PC-9 (cell line): Measurements from ENCODE around the gene CDK13. TPM values are rescaled to one million over a fixed set of nuclear protein-coding genes. Genes with fewer than 3 reads are reported as not detected.
"Not testable (repeated sequence)": the region's sequence is repeated elsewhere in the genome, so short reads cannot be mapped to it uniquely, and the experiment has no call there.

Experiments
- BruUV-seq: library from RNA; stranded (reverse); fragments of 400-500 nt; replicated peaks from 2 replicates; lab custom pipeline; 2021; lab: Mats Ljungman, UMichigan
- CTCF ChIA-PET: fragments of 300-600 bp; sonication (Branson Sonifier 250); formaldehyde crosslinking; loops from one replicate; lab custom pipeline; 2022; ENCODE audit warnings: antibody characterized with exemption; lab: Charles Lee
- POLR2A ChIA-PET: fragments of 300-600 bp; sonication (Branson Sonifier 250); formaldehyde crosslinking; loops from one replicate; lab custom pipeline; 2022; ENCODE audit warnings: antibody characterized with exemption; ENCODE audit not compliant: unreplicated experiment; lab: Charles Lee
- DNase-seq, 2 experiments: peaks; one replicate each; pipeline versions ENCODE4 v3.0.0 to v3.0.0-alpha.2; 2015 to 2022; ENCODE audit warnings: mixed read lengths in 1 of 2
- H2AFZ ChIP-seq: fragments of 200-600 bp; sonication (generic); 2 replicates; pipeline ENCODE4 v1.8.1; 2017; ENCODE audit warnings: antibody characterized with exemption
- H3F3A ChIP-seq: fragments of 200-600 bp; sonication (generic); 2 replicates; pipeline ENCODE4 v1.8.1; 2017; ENCODE audit warnings: antibody characterized with exemption, mild to moderate bottlenecking, low read depth; ENCODE audit not compliant: insufficient read depth
- H3K27ac ChIP-seq: fragments of 200-600 bp; sonication (generic); 2 replicates; pipeline ENCODE4 v1.6.1; 2016; ENCODE audit warnings: mixed run types
- H3K27me3 ChIP-seq: fragments of 200-600 bp; sonication (generic); 2 replicates; pipeline ENCODE4 v1.6.1; 2016; ENCODE audit warnings: low read depth, mixed run types; ENCODE audit not compliant: insufficient read depth
- H3K36me3 ChIP-seq: fragments of 200-600 bp; sonication (generic); 2 replicates; pipeline ENCODE4 v1.6.1; 2016; ENCODE audit warnings: low read depth, mixed run types
- H3K4me1 ChIP-seq: fragments of 200-600 bp; sonication (generic); replicated peaks from 2 replicates; pipeline ENCODE4 v1.6.1; 2016; ENCODE audit warnings: mixed run types; ENCODE audit not compliant: insufficient read depth
- H3K4me2 ChIP-seq: fragments of 200-600 bp; sonication (generic); 2 replicates; pipeline ENCODE4 v1.6.1; 2017; ENCODE audit warnings: mixed run types
- H3K4me3 ChIP-seq: fragments of 200-600 bp; sonication (generic); 2 replicates; pipeline ENCODE4 v1.6.1; 2016; ENCODE audit warnings: mixed run types
- H3K79me2 ChIP-seq: fragments of 200-600 bp; sonication (generic); 2 replicates; pipeline ENCODE4 v1.6.1; 2017; ENCODE audit warnings: low read depth, mixed run types
- H3K9me2 ChIP-seq: fragments of 200-600 bp; sonication (generic); 2 replicates; pipeline ENCODE4 v1.8.1; 2017; ENCODE audit warnings: mild to moderate bottlenecking; ENCODE audit not compliant: insufficient read depth
- H3K9me3 ChIP-seq: fragments of 200-600 bp; sonication (generic); 2 replicates; pipeline ENCODE4 v1.8.1; 2016; ENCODE audit warnings: low read depth; ENCODE audit not compliant: insufficient read depth
- H4K20me1 ChIP-seq: fragments of 200-600 bp; sonication (generic); 2 replicates; pipeline ENCODE4 v1.8.1; 2017; ENCODE audit not compliant: insufficient read depth
- CTCF ChIP-seq: fragments of 200-600 bp; sonication (generic); conservative IDR thresholded peaks from 2 replicates; pipeline ENCODE4 v1.6.1; 2017; ENCODE audit warnings: mixed run types, antibody characterized with exemption, mild to moderate bottlenecking, moderate library complexity
- EZH2 ChIP-seq: fragments of 200-600 bp; sonication (generic); IDR thresholded peaks from 2 replicates; pipeline ENCODE4 v1.8.0; 2017; ENCODE audit warnings: antibody characterized with exemption, low read depth
- intact Hi-C: fragments of 100-400 bp; cut with micrococcal nuclease; formaldehyde crosslinking; loops from one replicate; pipeline ENCODE4 v1.10.0; 2022; ENCODE audit not compliant: unreplicated experiment
- total RNA-seq: library from RNA; stranded (reverse); gene quantifications from 2 replicates; pipeline ENCODE4 v1.2.3, GENCODE V29; 2021

Gene CDK13
- total RNA-seq, 1 experiment from 2014 or later: 80.9 TPM

DNA sequence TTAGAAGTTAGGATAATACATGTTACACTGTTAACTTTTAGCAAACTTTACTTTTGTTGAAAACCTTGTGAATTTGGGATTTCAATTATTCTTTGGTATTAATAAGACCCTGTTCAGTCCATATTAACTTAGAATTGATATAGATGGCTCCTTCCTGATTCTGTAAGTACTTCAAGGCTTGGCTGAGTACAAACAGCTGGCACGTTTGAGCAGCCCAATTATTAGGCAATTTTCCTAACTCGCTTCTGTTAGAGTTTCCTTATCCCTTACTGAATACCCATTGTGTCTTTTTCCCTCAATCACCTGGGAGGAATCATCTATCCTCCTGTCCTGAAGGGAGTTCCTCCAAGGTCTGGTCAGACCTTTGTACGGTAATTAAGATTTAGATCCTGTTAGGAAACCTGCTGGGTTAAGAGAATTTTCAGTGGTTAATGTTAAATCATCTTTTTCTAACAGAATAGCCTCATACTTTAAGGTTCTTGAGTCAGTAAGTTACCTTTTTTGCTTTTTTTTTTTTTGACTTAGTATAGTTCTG, 195.6 kb downstream of the CDK13 start:
- H3K79me2 ChIP-seq, H2AFZ ChIP-seq, CTCF ChIA-PET, H3K36me3 ChIP-seq, BruUV-seq, H3K27me3 ChIP-seq, H3K4me2 ChIP-seq, H3K9me2 ChIP-seq, H3K4me1 ChIP-seq, POLR2A ChIA-PET, intact Hi-C loops, H4K20me1 ChIP-seq, H3K27ac ChIP-seq, H3F3A ChIP-seq, H3K4me3 ChIP-seq, DNase-seq: not testable (repeated sequence)
- H3K9me3 ChIP-seq: peaks cover 27% of the 10 kb centered on the region

GRCh38 chr7:40147371-40148246, 197.6 kb downstream of the CDK13 start:
- Histone ChIP-seq H3K4me1 (no peaks in the 10 kb centered on the region), H3K9me2 (no peaks in the 10 kb centered on the region), H3K27ac (no peak overlapping the region), H3K36me3 (no peaks in the 10 kb centered on the region), H3K79me2 (no peaks in the 10 kb centered on the region), H4K20me1 (no peaks in the 10 kb centered on the region), H3K27me3 (no peaks in the 10 kb centered on the region), H3F3A (no peaks in the 10 kb centered on the region), H3K4me3 (no peak overlapping the region), H2AFZ (no peak overlapping the region), H3K4me2 (no peak overlapping the region), H3K9me3 (peaks cover 11% of the 10 kb centered on the region)
- BruUV-seq: no TSS peak
- ChIA-PET CTCF (no interaction called here), POLR2A (no interaction called here)
- intact Hi-C loops: no loop called here
- DNase-seq: no peak
- TF ChIP-seq EZH2: no peak
- TF ChIP-seq CTCF: no peak

DNA sequence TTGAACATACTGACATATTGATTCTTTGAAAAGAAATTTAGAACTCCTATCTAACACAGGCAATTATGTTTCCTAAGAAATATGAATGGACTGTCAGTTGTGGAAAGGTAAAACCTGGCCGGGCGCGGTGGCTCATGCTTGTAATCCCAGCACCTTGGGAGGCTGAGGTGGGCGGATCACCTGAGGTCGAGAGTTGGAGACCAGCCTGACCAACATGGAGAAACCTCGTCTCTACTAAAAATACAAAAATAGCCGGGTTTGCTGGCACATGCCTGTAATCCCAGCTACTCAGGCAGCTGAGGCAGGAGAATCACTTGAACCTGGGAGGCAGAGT, 198.2 kb downstream of the CDK13 start:
- POLR2A ChIA-PET, H3K4me1 ChIP-seq, BruUV-seq, H3K27ac ChIP-seq, H3K4me2 ChIP-seq, H3F3A ChIP-seq, H3K27me3 ChIP-seq, H3K79me2 ChIP-seq, DNase-seq, H4K20me1 ChIP-seq, intact Hi-C loops, H2AFZ ChIP-seq, H3K9me2 ChIP-seq, H3K36me3 ChIP-seq, CTCF ChIA-PET, H3K4me3 ChIP-seq: not testable (repeated sequence)
- H3K9me3 ChIP-seq: peaks cover 11% of the 10 kb centered on the region

GRCh38 chr7:40148671-40149070, 198.6 kb downstream of the CDK13 start:
- Histone ChIP-seq H3K27me3 (no peaks in the 10 kb centered on the region), H4K20me1 (no peaks in the 10 kb centered on the region), H3K4me1 (no peaks in the 10 kb centered on the region), H2AFZ (no peak overlapping the region), H3K79me2 (no peaks in the 10 kb centered on the region), H3K4me2 (no peak overlapping the region), H3K9me2 (no peaks in the 10 kb centered on the region), H3K9me3 (peaks cover 8% of the 10 kb centered on the region), H3K4me3 (no peak overlapping the region), H3K27ac (no peak overlapping the region), H3K36me3 (no peaks in the 10 kb centered on the region), H3F3A (no peaks in the 10 kb centered on the region)
- intact Hi-C loops: no loop called here
- POLR2A ChIA-PET: no interaction called here
- no peak for DNase-seq
- no TSS peak for BruUV-seq
- CTCF ChIA-PET: no interaction called here
- TF ChIP-seq EZH2 (no peak), CTCF (no peak)

Other genes starting within 250 kb of the CDK13 start
- gene MPLKIP, start 184.4 kb downstream of the CDK13 start, total RNA-seq: 76.0 and 79.2 TPM in 2 replicates
- 2.7 and 3.5 TPM in 2 replicates for gene SUGCT, start 184.7 kb downstream of the CDK13 start, total RNA-seq